Activated gamma-delta T cell treated with anti-CD3 and anti-CD28 coated beads, Interleukin-2, amount 50 U/mL, for 16 hours (primary cell): Measurements from ENCODE around the gene RHOD.

Experiments
- DNase-seq: peaks from one replicate; pipeline ENCODE4 v3.0.0-alpha.2; 2020; ENCODE audit warnings: low read depth

RHOD gene

GRCh38 chr11:67032830-67033551 is 23.7 kb upstream of the RHOD start:
- no peak for DNase-seq

GRCh38 chr11:67033661-67034166 is 22.9 kb upstream of the RHOD start:
- no peak for DNase-seq

- no peak for DNase-seq
Observed at GRCh38 chr11:67034350-67034749, 22.3 kb upstream of the RHOD start.

GRCh38 chr11:67040147-67040546 is 16.5 kb upstream of the RHOD start:
- no peak for DNase-seq

- no peak for DNase-seq
Observed at GRCh38 chr11:67041602-67042001, 15.0 kb upstream of the RHOD start.

- DNase-seq: no peak
Observed at GRCh38 chr11:67043572-67044349, 12.9 kb upstream of the RHOD start.

GRCh38 chr11:67044496-67044895 is 12.2 kb upstream of the RHOD start:
- DNase-seq: no peak

GRCh38 chr11:67045314-67045713 is 11.3 kb upstream of the RHOD start:
- no peak for DNase-seq

GRCh38 chr11:67048515-67049130 is 8.0 kb upstream of the RHOD start:
- DNase-seq: no peak

GRCh38 chr11:67050139-67050538 is 6.5 kb upstream of the RHOD start:
- DNase-seq: no peak

- no peak for DNase-seq
Observed at GRCh38 chr11:67051180-67051893, 5.3 kb upstream of the RHOD start.

GRCh38 chr11:67051945-67052488 is 4.6 kb upstream of the RHOD start:
- no peak for DNase-seq

GRCh38 chr11:67052891-67053290 is 3.8 kb upstream of the RHOD start:
- DNase-seq: no peak

- no peak for DNase-seq
Observed at GRCh38 chr11:67053896-67054329, 2.7 kb upstream of the RHOD start.

- DNase-seq: no peak
Observed at GRCh38 chr11:67054346-67054835, 2.3 kb upstream of the RHOD start.

GRCh38 chr11:67054836-67055523 is 1.7 kb upstream of the RHOD start:
- no peak for DNase-seq

GRCh38 chr11:67055812-67056211 is 835 bp upstream of the RHOD start:
- no peak for DNase-seq

- no peak for DNase-seq
Observed at GRCh38 chr11:67057205-67057672, 592 bp downstream of the RHOD start.

- DNase-seq: no peak
Observed at GRCh38 chr11:67058506-67058905, 1.9 kb downstream of the RHOD start.

- DNase-seq: no peak
Observed at GRCh38 chr11:67059671-67060070, 3.0 kb downstream of the RHOD start.

- DNase-seq: no peak
Observed at GRCh38 chr11:67060111-67060522, 3.5 kb downstream of the RHOD start.
